NB4 (cell line): ENCODE results near the gene PRMT7.

Experiments
- DNase-seq: peaks from one replicate; pipeline ENCODE4 v3.0.0; 2010; ENCODE audit warnings: low read depth
- H3K4me3 ChIP-seq: one replicate; pipeline ENCODE4 v1.5.1; 2011; ENCODE audit warnings: mild to moderate bottlenecking, low read depth, low read length, moderate library complexity
- CTCF ChIP-seq: IDR thresholded peaks from one replicate; pipeline ENCODE4 v1.5.1; 2012; ENCODE audit warnings: low read depth, low read length
- MAX ChIP-seq: IDR thresholded peaks from 2 replicates; pipeline ENCODE4 v1.6.1; 2011; ENCODE audit warnings: low read depth, low read length
- MYC ChIP-seq: IDR thresholded peaks from 2 replicates; pipeline ENCODE4 v1.6.1; 2011; ENCODE audit warnings: low read depth, low read length
- POLR2A ChIP-seq: IDR thresholded peaks from 2 replicates; pipeline ENCODE4 v1.6.1; 2011; ENCODE audit warnings: mild to moderate bottlenecking; ENCODE audit not compliant: insufficient read length; ENCODE audit errors: extremely low read depth

Gene PRMT7

GRCh38 chr16:68338326-68339119, 27.7 kb downstream of the PRMT7 start:
- DNase-seq: no peak
- no peak overlapping the region for H3K4me3 ChIP-seq
- TF ChIP-seq POLR2A (no peak), MYC (no peak), MAX (no peak), CTCF (no peak)

GRCh38 chr16:68339214-68339613, 28.4 kb downstream of the PRMT7 start:
- DNase-seq: no peak
- no peak overlapping the region for H3K4me3 ChIP-seq
- TF ChIP-seq MAX: no peak
- TF ChIP-seq MYC: no peak
- TF ChIP-seq POLR2A: no peak
- TF ChIP-seq CTCF: no peak

- no peak for TF ChIP-seq MAX
- H3K4me3 ChIP-seq: no peak overlapping the region
- no peak for DNase-seq
Measured at GRCh38 chr16:68342620-68343019, 31.8 kb downstream of the PRMT7 start.

GRCh38 chr16:68343137-68343536, 32.3 kb downstream of the PRMT7 start:
- TF ChIP-seq MAX (no peak), MYC (no peak), CTCF (no peak), POLR2A (no peak)
- no peak overlapping the region for H3K4me3 ChIP-seq
- DNase-seq: no peak

GRCh38 chr16:68344252-68344651, 33.4 kb downstream of the PRMT7 start:
- TF ChIP-seq MYC: no peak
- TF ChIP-seq MAX: no peak
- DNase-seq: no peak
- H3K4me3 ChIP-seq: no peak overlapping the region

GRCh38 chr16:68345351-68345810, 34.6 kb downstream of the PRMT7 start:
- TF ChIP-seq POLR2A: no peak
- TF ChIP-seq MYC: no peak
- no peak for TF ChIP-seq MAX
- no peak for TF ChIP-seq CTCF
- no peak for DNase-seq
- H3K4me3 ChIP-seq: no peak overlapping the region
